Common myeloid progenitor, CD34-positive (primary cell): ENCODE results near the gene CNTN4.

Experiments used
- CTCF ChIA-PET: fragments of 350-600 bp; sonication (Branson Sonifier 250); formaldehyde crosslinking; loops from one replicate; lab custom pipeline; 2021; ENCODE audit warnings: antibody characterized with exemption; lab: Charles Lee
- POLR2A ChIA-PET: fragments of 350-600 bp; sonication (Branson Sonifier 250); formaldehyde crosslinking; loops from one replicate; lab custom pipeline; 2021; ENCODE audit warnings: antibody characterized with exemption; lab: Charles Lee
- DNase-seq, 3 donors: peaks; one replicate each; pipeline versions ENCODE4 v3.0.0 to v3.0.0-alpha.2; 2013
- H3K27ac ChIP-seq, 2 experiments: 1 replicate in 1 of 2; 2 replicates in 1 of 2; pipeline ENCODE4 v1.7.0; 2013; ENCODE audit warnings: inconsistent platforms in 2 of 2, low read length in 2 of 2, mild to moderate bottlenecking in 2 of 2, low read depth in 1 of 2, moderate library complexity in 1 of 2; ENCODE audit not compliant: severe bottlenecking in 2 of 2, insufficient read depth in 1 of 2, poor library complexity in 1 of 2
- H3K27me3 ChIP-seq, 5 experiments: replicated peaks in 2 of 5; 1 replicate in 3 of 5; 2 replicates in 2 of 5; pipeline versions ENCODE4 v1.6.1 to v1.7.0; 2013; ENCODE audit warnings: low read length in 4 of 5, mild to moderate bottlenecking in 2 of 5, moderate library complexity in 2 of 5, inconsistent platforms in 1 of 5; ENCODE audit not compliant: insufficient read depth in 5 of 5, control insufficient read depth in 4 of 5
- H3K36me3 ChIP-seq, 4 experiments: 1 replicate in 2 of 4; 2 replicates in 2 of 4; pipeline versions ENCODE4 v1.6.1 to v1.7.0; 2013; ENCODE audit warnings: low read length in 3 of 4, control low read depth in 1 of 4, mild to moderate bottlenecking in 1 of 4; ENCODE audit not compliant: control insufficient read depth in 4 of 4, insufficient read depth in 4 of 4
- H3K4me1 ChIP-seq, 4 experiments: 1 replicate in 3 of 4; 2 replicates in 1 of 4; pipeline versions ENCODE4 v1.6.1 to v1.7.1; 2013; ENCODE audit warnings: low read length in 3 of 4, mild to moderate bottlenecking in 3 of 4, control low read depth in 1 of 4, inconsistent platforms in 1 of 4, moderate library complexity in 1 of 4; ENCODE audit not compliant: control insufficient read depth in 4 of 4, insufficient read depth in 4 of 4; ENCODE audit errors: control extremely low read depth in 1 of 4
- H3K4me3 ChIP-seq, 7 experiments: 1 replicate in 4 of 7; 2 replicates in 3 of 7; pipeline versions ENCODE4 v1.5.1 to v1.7.0; 2013; ENCODE audit warnings: mild to moderate bottlenecking in 7 of 7, low read length in 6 of 7, moderate library complexity in 6 of 7, inconsistent platforms in 2 of 7, low read depth in 2 of 7, control low read depth in 1 of 7; ENCODE audit not compliant: insufficient read depth in 4 of 7, control insufficient read depth in 1 of 7; ENCODE audit errors: extremely low read depth in 1 of 7
- H3K9me3 ChIP-seq, 5 experiments: 1 replicate in 4 of 5; 2 replicates in 1 of 5; pipeline versions ENCODE4 v1.6.1 to v1.7.1; 2013; ENCODE audit warnings: low read length in 4 of 5, mild to moderate bottlenecking in 2 of 5, inconsistent platforms in 1 of 5, low read depth in 1 of 5, moderate library complexity in 1 of 5; ENCODE audit not compliant: control insufficient read depth in 4 of 5, insufficient read depth in 2 of 5; ENCODE audit errors: control extremely low read depth in 1 of 5
- WGBS: methylation state at CpG from one replicate; pipeline ENCODE4 v1.1.5; 2013; ENCODE audit not compliant: insufficient coverage; 5-methylcytosine and 5-hydroxymethylcytosine counted together

The CNTN4 gene

DNA sequence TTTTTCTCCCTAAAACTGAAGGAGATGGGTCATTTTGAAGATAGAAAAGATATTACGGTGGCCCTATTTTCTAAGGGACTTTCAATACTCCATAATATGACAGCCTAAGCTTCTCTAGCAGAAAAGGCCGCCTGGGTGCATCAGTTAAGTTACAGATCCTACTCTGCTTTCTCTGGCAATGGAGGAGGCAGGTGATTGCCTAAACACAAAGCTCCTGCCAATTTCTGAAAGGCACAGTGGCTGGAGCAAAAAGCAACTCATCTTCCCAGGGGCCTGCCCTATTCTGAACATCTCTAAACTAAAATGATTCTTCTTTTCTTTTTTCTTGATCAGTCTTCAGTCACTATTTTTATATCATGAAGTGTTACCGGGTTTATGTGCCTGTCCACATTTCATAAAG lies 276.7 kb downstream of the CNTN4 start:
- DNase-seq, result no peak
- ChIA-PET POLR2A (no interaction called here), CTCF (no interaction called here)
- Histone ChIP-seq H3K27ac (no peak overlapping the region), H3K9me3 (no peaks in the 10 kb centered on the region), H3K27me3 (no peaks in the 10 kb centered on the region), H3K4me1 (no peaks in the 10 kb centered on the region), H3K4me3 (no peak overlapping the region), H3K36me3 (no peaks in the 10 kb centered on the region)
- WGBS, result 100% methylated on average over 1 of the region's 3 CpGs

DNA sequence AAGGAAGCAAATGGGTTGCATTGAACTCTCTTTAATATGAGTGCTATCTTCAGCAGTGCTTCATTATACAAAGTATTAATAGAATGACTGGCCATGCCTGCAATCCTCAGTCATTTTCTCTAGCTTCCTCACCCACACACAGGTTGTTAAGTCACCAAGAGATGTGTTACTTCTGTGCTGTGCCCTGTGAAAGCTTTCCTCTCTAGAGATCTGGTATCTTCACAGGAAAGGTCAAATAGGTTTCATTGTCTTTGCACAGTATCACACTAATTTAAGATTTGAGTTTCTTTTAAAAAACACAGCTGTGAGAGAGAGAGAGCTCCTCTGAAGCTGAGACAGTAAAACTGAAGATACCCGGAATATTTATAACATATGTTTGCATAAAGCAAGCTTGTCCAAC lies 278.6 kb downstream of the CNTN4 start:
- no peaks in the 10 kb centered on the region for H3K9me3 ChIP-seq
- no peak overlapping the region for H3K27ac ChIP-seq
- ChIA-PET POLR2A (no interaction called here), CTCF (no interaction called here)
- WGBS, result no CpG with 5 or more reads among the region's 1 CpG
- H3K4me1 ChIP-seq, result no peaks in the 10 kb centered on the region
- H3K27me3 ChIP-seq, result no peaks in the 10 kb centered on the region
- H3K4me3 ChIP-seq, result no peak overlapping the region
- no peak for DNase-seq
- no peaks in the 10 kb centered on the region for H3K36me3 ChIP-seq

DNA sequence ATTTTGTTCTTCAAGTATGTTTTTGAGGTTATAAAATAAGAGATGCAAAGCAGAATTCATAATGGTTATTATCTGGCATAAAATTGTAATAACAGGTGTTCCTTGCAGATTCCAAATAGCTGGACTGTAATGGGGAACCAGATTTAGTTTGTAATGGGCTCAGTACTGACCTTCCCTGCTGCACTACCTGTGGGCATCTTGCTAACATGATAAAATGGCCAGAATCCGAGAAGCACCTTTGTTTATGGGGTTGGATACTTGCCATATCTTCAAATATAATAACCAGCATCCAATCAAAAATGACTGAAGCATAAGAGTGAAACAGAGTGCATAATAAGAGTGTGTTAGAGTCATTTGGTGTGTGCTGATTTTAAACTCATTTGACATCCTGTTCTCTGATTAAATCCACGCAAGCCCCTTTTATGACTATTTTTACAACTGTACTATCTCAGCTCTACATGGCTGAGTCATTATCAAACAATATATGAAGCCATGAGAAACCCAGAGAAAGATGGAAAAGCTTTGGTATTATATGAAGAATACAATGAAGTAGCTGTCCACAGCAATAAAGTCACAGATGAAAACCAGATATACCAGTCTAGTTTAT lies 292.4 kb downstream of the CNTN4 start:
- H3K4me1 ChIP-seq, result no peaks in the 10 kb centered on the region
- no peaks in the 10 kb centered on the region for H3K36me3 ChIP-seq
- no peak overlapping the region for H3K27ac ChIP-seq
- no peak overlapping the region for H3K4me3 ChIP-seq
- WGBS, result no CpG with 5 or more reads among the region's 2 CpGs
- ChIA-PET POLR2A (interaction anchor here (0.6 to 1.5 kb wide), 2 partner anchors 9 to 11 kb away, joined by 4 read pairs; no protein-coding TSS in a partner anchor), CTCF (no interaction called here)
- peaks cover 0 to 1% (median 0%) of the 10 kb centered on the region in 5 experiments for H3K27me3 ChIP-seq
- H3K9me3 ChIP-seq, result no peaks in the 10 kb centered on the region
- no peak for DNase-seq

DNA sequence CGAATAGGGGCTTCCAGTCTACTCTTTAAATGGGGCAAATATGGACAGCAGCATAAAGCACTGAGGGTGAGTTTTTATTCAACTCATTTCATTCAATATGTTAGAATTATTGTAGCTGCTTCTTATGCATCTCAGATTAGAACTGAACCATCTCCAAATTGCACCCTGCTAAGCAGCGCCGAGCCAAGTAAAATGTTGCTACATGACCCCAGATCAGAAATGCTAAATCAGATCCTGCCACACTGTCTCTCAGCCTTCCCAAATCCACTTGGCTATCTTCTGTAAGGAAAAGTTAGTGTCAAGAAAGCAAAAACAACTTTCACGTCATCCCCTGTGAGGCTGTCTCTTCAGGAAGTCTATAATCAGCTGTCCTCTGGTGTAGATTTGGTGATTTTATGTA lies 293.2 kb downstream of the CNTN4 start:
- 94% methylated on average over 3 of the region's 4 CpGs for WGBS
- H3K36me3 ChIP-seq, result no peaks in the 10 kb centered on the region
- peaks cover 0 to 1% (median 0%) of the 10 kb centered on the region in 5 experiments for H3K27me3 ChIP-seq
- no peak overlapping the region for H3K27ac ChIP-seq
- H3K9me3 ChIP-seq, result no peaks in the 10 kb centered on the region
- DNase-seq, result no peak
- H3K4me1 ChIP-seq, result no peaks in the 10 kb centered on the region
- no peak overlapping the region for H3K4me3 ChIP-seq
- ChIA-PET POLR2A (interaction anchor here (0.6 to 1.5 kb wide), 2 partner anchors 10 kb away, joined by 4 read pairs; no protein-coding TSS in a partner anchor), CTCF (no interaction called here)

DNA sequence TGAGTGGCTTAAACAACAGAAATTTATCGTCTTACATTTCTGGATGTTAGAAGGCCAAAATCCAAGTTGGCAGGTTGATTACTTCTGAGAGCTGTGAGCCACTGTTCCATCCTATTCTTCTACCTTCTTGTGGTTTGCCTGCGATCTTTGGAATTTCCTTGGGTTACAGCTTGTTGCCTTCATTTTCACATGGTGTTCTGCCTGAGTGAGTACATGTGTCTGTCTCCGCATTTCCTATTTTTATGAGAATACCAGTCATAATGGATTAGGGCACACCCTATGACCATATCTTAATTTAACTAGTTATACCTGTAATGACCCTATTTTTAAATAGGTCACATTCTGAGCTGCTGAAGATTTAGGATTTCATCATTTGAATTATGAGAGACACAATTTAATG lies 294.3 kb downstream of the CNTN4 start:
- no peak overlapping the region for H3K4me3 ChIP-seq
- no peaks in the 10 kb centered on the region for H3K36me3 ChIP-seq
- peaks cover 0 to 1% (median 0%) of the 10 kb centered on the region in 5 experiments for H3K27me3 ChIP-seq
- no peaks in the 10 kb centered on the region for H3K4me1 ChIP-seq
- no peak for DNase-seq
- H3K27ac ChIP-seq, result no peak overlapping the region
- WGBS, result 87% methylated on average over 2 of the region's 3 CpGs
- POLR2A ChIA-PET, result no interaction called here
- CTCF ChIA-PET, result no interaction called here
- no peaks in the 10 kb centered on the region for H3K9me3 ChIP-seq

DNA sequence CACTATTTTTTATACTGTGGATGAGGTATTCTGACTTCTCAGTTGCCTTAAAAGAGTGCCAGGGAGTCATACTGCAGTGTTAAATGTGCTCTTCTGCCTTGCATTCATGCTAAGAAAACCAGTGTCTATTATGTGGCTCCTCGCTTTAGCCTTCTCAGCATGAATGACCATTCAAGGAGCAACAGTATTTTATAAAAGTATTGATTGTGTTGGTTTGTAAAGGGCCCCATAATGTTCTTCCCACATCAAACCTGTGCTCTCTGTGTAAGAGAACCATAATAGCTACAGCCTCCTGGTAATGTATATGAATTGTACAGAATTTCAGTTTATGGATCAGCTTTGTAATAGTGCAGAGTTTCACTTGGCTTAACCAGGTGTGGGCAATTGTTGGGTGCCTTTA lies 316.4 kb downstream of the CNTN4 start:
- no peaks in the 10 kb centered on the region for H3K27me3 ChIP-seq
- no peak overlapping the region for H3K4me3 ChIP-seq
- H3K9me3 ChIP-seq, result no peaks in the 10 kb centered on the region
- POLR2A ChIA-PET, result no interaction called here
- no peak overlapping the region for H3K27ac ChIP-seq
- CTCF ChIA-PET, result no interaction called here
- H3K4me1 ChIP-seq, result no peaks in the 10 kb centered on the region
- H3K36me3 ChIP-seq, result no peaks in the 10 kb centered on the region
- WGBS, result 100% methylated on average over 1 of the region's 1 CpG
- no peak for DNase-seq

DNA sequence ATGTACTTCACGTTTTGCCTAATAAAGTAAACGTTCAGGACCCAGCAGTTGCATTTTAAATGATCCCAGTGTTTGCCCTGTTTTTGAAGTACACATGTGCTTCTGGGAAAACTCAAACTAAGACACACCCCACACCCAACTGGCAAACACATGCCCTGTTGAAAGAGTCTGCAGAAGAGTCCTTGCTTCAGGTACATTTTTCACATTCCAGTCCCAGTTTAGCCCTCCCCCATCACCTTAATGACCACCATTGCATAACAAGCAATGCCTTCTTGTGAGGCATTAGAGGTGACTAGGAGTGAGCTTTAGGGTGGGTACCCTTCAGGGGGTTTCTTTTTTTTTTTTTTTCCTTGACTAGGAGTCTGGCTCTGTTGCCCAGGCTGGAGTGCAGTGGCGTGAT lies 322.3 kb downstream of the CNTN4 start:
- POLR2A ChIA-PET, result no interaction called here
- WGBS, result 80% methylated on average over 2 of the region's 3 CpGs
- Histone ChIP-seq H3K4me1 (no peaks in the 10 kb centered on the region), H3K27me3 (no peaks in the 10 kb centered on the region), H3K27ac (no peak overlapping the region), H3K36me3 (no peaks in the 10 kb centered on the region), H3K4me3 (no peak overlapping the region), H3K9me3 (no peaks in the 10 kb centered on the region)
- CTCF ChIA-PET, result no interaction called here
- no peak for DNase-seq
